DND-41 (cell line): ENCODE data around the gene C12orf75.
"Not testable (repeated sequence)": the region's sequence is repeated elsewhere in the genome, so short reads cannot be mapped to it uniquely, and the experiment has no call there.

Experiments used
- ATAC-seq: fragments of 200-7000 bp; cut with Tn5 transposase; 3 replicates; pipeline ENCODE4 v1.9.1; 2021; ENCODE audit warnings: low read depth; ENCODE audit not compliant: insufficient read depth
- DNase-seq: peaks from one replicate; pipeline ENCODE4 v3.0.0-alpha.2; 2020
- H2AFZ ChIP-seq: 2 replicates; pipeline ENCODE4 v1.6.0; 2012; ENCODE audit warnings: low read depth, low read length
- H3K27ac ChIP-seq: 2 replicates; pipeline ENCODE4 v1.5.1; 2012; ENCODE audit warnings: low read length, inconsistent platforms
- H3K27me3 ChIP-seq: fragments of 200-600 bp; sonication (generic); 2 replicates; pipeline ENCODE4 v1.6.0; 2012; ENCODE audit warnings: low read length, mild to moderate bottlenecking, inconsistent platforms; ENCODE audit not compliant: insufficient read depth, poor library complexity
- H3K36me3 ChIP-seq: 2 replicates; pipeline ENCODE4 v1.5.1; 2012; ENCODE audit warnings: low read length, inconsistent platforms; ENCODE audit not compliant: insufficient read depth
- H3K4me1 ChIP-seq: 2 replicates; pipeline ENCODE4 v1.5.1; 2012; ENCODE audit warnings: mild to moderate bottlenecking, low read length; ENCODE audit not compliant: insufficient read depth
- H3K4me2 ChIP-seq: 2 replicates; pipeline ENCODE4 v1.6.0; 2012; ENCODE audit warnings: mild to moderate bottlenecking, moderate library complexity, low read length, inconsistent platforms; ENCODE audit not compliant: insufficient read depth
- H3K4me3 ChIP-seq, 2 experiments: fragments of 200-600 bp in 1 of 2; shearing (Covaris generic) in 1 of 2; 2 replicates each; pipeline ENCODE4 v1.5.1; 2012 to 2016; ENCODE audit warnings: inconsistent platforms in 2 of 2, low read length in 2 of 2, mild to moderate bottlenecking in 2 of 2, low read depth in 1 of 2, moderate library complexity in 1 of 2
- H3K79me2 ChIP-seq: 2 replicates; pipeline ENCODE4 v1.6.0; 2012; ENCODE audit warnings: low read length, inconsistent platforms; ENCODE audit not compliant: insufficient read depth
- H3K9ac ChIP-seq: 2 replicates; pipeline ENCODE4 v1.6.0; 2012; ENCODE audit warnings: low read depth, mild to moderate bottlenecking, inconsistent platforms, low read length, moderate library complexity
- H3K9me3 ChIP-seq: 2 replicates; pipeline ENCODE4 v1.5.1; 2012; ENCODE audit warnings: low read length, moderate library complexity, mild to moderate bottlenecking, inconsistent platforms; ENCODE audit not compliant: insufficient read depth, severe bottlenecking
- H4K20me1 ChIP-seq: 2 replicates; pipeline ENCODE4 v1.6.0; 2012; ENCODE audit warnings: low read length; ENCODE audit not compliant: insufficient read depth
- EZH2 ChIP-seq: IDR thresholded peaks from 3 replicates; pipeline ENCODE4 v1.6.1; 2012; ENCODE audit warnings: borderline replicate concordance, low read depth, mild to moderate bottlenecking, moderate library complexity, low read length, inconsistent platforms; ENCODE audit not compliant: severe bottlenecking
- TF ChIP-seq, protein P1 (sequence below): IDR thresholded peaks from 2 replicates; pipeline ENCODE4 v1.5.1; 2012; ENCODE audit warnings: borderline replicate concordance, low read length, moderate library complexity, mild to moderate bottlenecking; ENCODE audit not compliant: poor library complexity, severe bottlenecking; ENCODE audit errors: extremely low read depth

Gene C12orf75

GRCh38 chr12:105329926-105330282 lies 587 bp upstream of the C12orf75 start:
- Histone ChIP-seq H3K36me3 (peaks cover 3% of the 10 kb centered on the region; the same call in 1 of the 2 replicates), H3K9ac (peak overlapping the region; percentile 40), H4K20me1 (peaks cover 6% of the 10 kb centered on the region; the same call in 1 of the 2 replicates), H3K79me2 (peaks cover 40% of the 10 kb centered on the region), H3K4me1 (peaks cover 67% of the 10 kb centered on the region), H3K27ac (peak overlapping the region; percentile 74), H2AFZ (peak overlapping the region; percentile 38), H3K9me3 (no peaks in the 10 kb centered on the region), H3K27me3 (no peaks in the 10 kb centered on the region), H3K4me3 (peak overlapping the region in 1 of 2 experiments; percentile 80; a peak in 2 of 4 replicates), H3K4me2 (peak overlapping the region; percentile 69)
- DNase-seq (no peak), ATAC-seq (peak; percentile 2; the same call in 1 of the 3 replicates)
- TF ChIP-seq EZH2: no peak
- TF ChIP-seq, protein P1, sequence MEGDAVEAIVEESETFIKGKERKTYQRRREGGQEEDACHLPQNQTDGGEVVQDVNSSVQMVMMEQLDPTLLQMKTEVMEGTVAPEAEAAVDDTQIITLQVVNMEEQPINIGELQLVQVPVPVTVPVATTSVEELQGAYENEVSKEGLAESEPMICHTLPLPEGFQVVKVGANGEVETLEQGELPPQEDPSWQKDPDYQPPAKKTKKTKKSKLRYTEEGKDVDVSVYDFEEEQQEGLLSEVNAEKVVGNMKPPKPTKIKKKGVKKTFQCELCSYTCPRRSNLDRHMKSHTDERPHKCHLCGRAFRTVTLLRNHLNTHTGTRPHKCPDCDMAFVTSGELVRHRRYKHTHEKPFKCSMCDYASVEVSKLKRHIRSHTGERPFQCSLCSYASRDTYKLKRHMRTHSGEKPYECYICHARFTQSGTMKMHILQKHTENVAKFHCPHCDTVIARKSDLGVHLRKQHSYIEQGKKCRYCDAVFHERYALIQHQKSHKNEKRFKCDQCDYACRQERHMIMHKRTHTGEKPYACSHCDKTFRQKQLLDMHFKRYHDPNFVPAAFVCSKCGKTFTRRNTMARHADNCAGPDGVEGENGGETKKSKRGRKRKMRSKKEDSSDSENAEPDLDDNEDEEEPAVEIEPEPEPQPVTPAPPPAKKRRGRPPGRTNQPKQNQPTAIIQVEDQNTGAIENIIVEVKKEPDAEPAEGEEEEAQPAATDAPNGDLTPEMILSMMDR: no peak

DNA sequence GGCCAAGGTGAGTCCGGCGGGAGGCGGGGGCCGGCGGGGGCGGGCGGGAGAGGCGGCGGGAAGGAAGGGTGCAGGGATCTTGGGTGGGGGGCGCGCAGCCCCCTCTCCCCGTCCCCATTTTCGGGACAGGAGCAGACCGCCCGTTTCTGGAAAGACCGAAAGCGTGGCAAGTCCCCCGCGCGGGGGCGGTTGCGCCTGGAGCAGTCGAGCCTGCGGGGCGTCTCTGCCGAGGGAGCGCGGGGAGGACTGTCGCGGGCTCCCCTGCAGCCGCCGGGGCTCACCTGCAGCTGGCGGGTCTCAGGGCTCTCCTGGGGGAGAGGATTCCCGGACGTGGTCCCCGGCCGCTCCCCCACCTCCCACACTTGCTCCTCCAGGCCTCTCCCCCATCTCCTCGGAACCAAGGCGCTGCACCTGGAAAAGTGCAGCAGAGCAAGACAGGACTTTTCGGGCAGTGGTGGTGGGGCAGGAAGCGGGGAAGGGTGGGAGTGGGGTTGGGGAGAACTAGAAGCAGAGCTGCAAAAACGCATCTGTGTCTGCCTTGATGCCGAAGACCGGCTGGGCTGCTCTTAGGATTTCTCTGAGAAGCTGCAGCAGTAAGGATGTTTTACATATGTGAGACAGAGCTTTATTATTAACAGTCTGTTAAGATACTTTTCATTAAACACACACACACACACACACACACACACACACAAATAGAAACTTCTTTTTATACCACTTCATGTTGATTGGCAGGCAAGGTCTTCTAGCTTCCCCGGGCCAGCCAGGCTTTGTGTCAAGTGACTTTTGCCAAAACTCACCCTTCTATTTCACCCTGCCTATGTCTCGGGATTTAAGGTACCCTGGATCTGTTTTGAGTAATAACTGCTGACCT lies 677 bp downstream of the C12orf75 start:
- Histone ChIP-seq H2AFZ (peak overlapping the region; percentile 65), H3K27me3 (no peaks in the 10 kb centered on the region), H3K79me2 (peaks cover 53% of the 10 kb centered on the region), H3K4me3 (peak overlapping the region; percentile 50 to 80; a peak in 3 of 4 replicates), H3K36me3 (peaks cover 10% of the 10 kb centered on the region), H3K9me3 (no peaks in the 10 kb centered on the region), H3K27ac (peak overlapping the region; percentile 79), H4K20me1 (peaks cover 12% of the 10 kb centered on the region; the same call in 1 of the 2 replicates), H3K9ac (peak overlapping the region; percentile 76), H3K4me1 (peaks cover 76% of the 10 kb centered on the region), H3K4me2 (peak overlapping the region; percentile 69)
- TF ChIP-seq, protein P1: peak; percentile 20
- no peak for TF ChIP-seq EZH2
- peak; percentile 31 for ATAC-seq
- DNase-seq: peak; percentile 77

GRCh38 chr12:105331805-105332251 lies 1.3 kb downstream of the C12orf75 start:
- Histone ChIP-seq H3K79me2 (peaks cover 60% of the 10 kb centered on the region), H2AFZ (peak overlapping the region; percentile 28; the same call in 1 of the 2 replicates), H3K27me3 (no peaks in the 10 kb centered on the region), H3K4me3 (peak overlapping the region; percentile 50 to 80; a peak in 3 of 4 replicates), H4K20me1 (peaks cover 19% of the 10 kb centered on the region; the same call in 1 of the 2 replicates), H3K4me2 (peak overlapping the region; percentile 69), H3K9ac (peak overlapping the region; percentile 76), H3K36me3 (peaks cover 16% of the 10 kb centered on the region), H3K4me1 (peaks cover 76% of the 10 kb centered on the region), H3K9me3 (no peaks in the 10 kb centered on the region), H3K27ac (peak overlapping the region; percentile 79)
- TF ChIP-seq, protein P1: no peak
- TF ChIP-seq EZH2: no peak
- DNase-seq (peak; percentile 80), ATAC-seq (peak; percentile 56)

GRCh38 chr12:105332286-105332685 lies 1.8 kb downstream of the C12orf75 start:
- H3K27me3 ChIP-seq, H2AFZ ChIP-seq, DNase-seq, H3K9me3 ChIP-seq, ATAC-seq: not testable (repeated sequence)
- H3K79me2 ChIP-seq: peaks cover 64% of the 10 kb centered on the region
- peak overlapping the region; percentile 50 to 80; a peak in 3 of 4 replicates for H3K4me3 ChIP-seq
- H3K27ac ChIP-seq: peak overlapping the region; percentile 79
- H3K4me1 ChIP-seq: peaks cover 76% of the 10 kb centered on the region
- peaks cover 20% of the 10 kb centered on the region; the same call in 1 of the 2 replicates for H4K20me1 ChIP-seq
- H3K4me2 ChIP-seq: peak overlapping the region; percentile 69
- peaks cover 19% of the 10 kb centered on the region for H3K36me3 ChIP-seq
- peak overlapping the region; percentile 76 for H3K9ac ChIP-seq
